GM18526 (cell line): Measurements from ENCODE around the gene FAM227A.
A peak's percentile ranks its signal among the peaks of the same experiment; 100 is the strongest.

ENCODE experiments used
- POLR2A ChIP-seq: IDR thresholded peaks from 3 replicates; pipeline ENCODE4 v1.6.1; 2011; ENCODE audit not compliant: insufficient read length; ENCODE audit errors: extremely low read depth

Gene FAM227A

DNA sequence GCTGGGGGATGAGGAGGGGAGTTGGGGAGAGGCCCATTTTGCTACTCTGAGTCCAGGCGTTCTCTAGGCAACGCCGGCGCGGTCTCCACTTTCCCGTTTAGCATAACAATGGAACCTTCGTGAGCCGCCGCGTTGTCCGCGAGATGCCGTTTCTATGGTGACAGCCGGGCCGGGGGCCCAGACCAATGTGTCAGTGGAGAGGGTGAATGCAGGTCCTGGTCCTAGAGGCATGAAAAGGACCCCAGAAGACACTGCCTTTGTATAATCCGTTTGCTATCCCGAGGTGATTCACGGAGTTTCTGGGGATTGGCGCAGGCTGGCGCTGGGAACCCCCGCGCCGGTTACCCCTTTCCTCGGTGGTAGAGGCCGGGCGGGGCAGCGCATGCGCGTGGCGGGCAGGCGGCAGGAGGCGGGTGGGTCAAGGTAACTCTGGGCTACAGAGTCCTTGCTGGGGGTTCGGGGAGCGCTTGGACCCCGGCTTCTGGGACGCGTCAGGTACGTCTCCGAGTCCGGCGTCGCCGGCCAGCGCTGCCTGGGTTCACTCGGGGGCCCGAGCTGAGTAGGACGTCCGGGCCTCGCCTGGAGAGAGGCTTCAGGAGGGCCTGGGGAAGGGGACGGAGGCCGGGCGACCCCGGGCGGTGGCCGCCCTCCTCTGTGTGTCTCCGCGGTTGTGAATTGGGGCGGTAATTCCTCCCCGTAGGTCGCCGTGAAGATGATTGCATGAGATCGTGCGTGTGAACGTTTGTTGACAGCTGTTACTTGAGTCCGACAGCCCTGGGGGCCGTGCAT, at the start of gene FAM227A, which contains the start of gene CBY1:
TSS of gene FAM227A (minus strand) at position 137 of the 789 bp plus-strand sequence. CDS start 6,224 bp downstream, outside the sequence.
TSS of gene CBY1 (plus strand) at position 383 of the 789 bp plus-strand sequence. CDS start 11,417 bp downstream, outside the sequence.
- TF ChIP-seq POLR2A, result peak; percentile 38

DNA sequence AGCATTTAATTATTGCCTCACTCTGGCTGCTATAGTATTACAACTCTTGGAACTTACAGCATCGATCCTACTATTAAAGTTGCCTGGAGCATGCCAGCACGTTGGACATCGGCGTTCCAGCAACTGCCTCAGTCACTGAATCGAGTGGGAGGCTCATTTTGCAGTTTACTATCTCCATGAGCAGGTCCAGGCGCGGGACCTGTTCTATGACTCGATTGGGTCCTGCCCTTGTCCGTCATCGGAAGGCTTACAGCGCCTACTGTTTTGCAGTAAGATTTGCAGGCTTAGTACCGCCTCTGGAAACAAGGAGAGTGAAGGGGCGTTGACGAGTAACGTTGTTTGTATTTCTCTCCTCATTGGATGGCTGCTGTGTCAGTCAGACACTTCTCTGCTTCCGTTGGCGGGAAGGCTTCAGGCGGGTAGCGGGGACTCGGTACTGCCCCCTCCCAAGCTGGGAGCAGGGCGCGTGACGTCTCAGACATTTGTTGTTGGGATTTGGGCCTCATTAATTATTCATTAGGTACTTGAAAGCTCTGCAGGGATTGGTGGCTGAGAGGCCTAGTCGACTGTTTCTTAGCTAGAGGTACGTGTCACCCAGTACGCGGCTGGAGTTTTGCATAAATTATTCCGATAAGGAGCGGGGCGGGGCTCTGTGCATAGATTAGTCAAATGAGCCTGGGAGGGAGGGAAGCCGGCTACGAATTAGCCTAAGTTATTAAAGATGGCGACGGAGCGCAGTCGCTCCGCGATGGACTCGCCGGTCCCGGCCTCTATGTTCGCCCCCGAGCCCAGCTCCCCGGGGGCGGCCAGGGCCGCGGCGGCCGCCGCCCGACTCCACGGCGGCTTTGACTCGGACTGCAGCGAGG, 49.3 kb upstream of the FAM227A start, which contains the start of gene GTPBP1:
TSS of gene GTPBP1 (plus strand) at position 710 of the 866 bp plus-strand sequence. CDS start at position 722, 12 bp downstream.
- peak; percentile 95 for TF ChIP-seq POLR2A

DNA sequence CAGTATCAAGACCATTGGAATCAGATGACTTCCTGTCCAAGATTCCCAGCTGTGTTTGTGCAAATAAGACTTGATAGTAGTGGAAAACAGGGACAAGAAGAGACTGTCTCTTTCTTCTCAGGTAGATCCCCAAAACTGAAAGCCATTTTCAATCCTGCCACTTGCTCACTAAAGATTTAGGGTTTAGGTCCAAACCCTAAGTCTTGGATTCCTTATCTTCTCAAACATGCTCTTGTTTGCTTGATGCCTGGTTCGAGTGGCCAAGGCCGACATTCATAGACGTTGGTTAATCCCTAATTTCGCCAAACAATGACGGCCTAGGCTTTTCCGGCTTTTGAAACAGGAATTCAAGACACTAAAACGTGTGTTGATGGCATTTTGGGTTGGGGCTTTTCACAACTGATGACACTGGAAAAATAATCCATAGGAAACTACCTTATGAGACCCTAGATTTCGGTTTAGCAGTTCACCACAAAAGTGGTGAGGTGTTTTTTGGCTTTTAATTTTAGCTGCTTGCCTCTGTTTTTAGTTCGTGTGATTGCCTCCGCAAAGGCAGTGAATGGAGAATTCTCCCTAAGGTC, 48.6 kb upstream of the FAM227A start:
- TF ChIP-seq POLR2A, result no peak

DNA sequence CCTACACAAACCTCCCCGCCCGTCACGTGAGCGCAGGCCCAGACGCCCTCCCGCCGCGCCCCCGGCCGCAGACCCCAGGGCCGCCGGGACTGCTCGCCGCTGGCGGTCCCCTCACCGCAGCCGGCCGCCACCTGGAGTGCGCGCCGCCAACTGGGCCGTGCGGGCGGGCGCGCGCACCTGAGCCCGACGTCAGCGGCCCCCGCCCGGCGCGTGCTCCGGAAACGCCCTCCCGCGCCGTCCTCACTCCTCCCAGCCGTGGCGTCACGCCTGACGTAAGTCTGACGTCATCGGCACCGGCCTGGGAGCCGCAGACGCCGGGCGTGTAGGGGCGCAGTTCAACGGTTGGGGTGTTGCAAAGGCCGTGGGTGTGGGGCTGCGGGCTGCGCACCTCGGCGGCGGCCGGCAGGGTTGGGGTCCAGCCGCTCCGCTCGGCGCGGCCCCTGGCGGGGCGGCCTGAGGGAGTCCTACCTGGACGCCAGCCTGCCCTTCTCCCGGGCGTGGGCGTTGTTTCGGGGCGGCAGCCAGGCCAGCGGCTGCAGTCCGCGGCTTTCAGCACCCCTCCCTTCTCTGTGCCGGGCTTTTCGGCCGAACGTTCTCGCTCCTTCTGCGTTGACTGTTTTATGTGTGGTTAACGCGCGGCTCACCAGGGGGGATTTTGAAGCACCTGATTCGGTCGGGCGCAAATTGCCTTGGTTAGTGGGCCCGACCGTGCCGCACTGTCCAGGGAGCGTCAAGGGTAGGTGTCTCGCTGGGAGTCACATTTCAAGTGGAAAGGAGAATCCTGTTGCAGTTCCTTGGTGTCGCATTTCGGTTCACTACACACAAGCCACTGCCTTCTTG, 44.8 kb upstream of the FAM227A start, which contains the start of gene JOSD1:
TSS of gene JOSD1 (minus strand) at position 155 of the 840 bp plus-strand sequence. CDS start 956 bp downstream, outside the sequence.
- TF ChIP-seq POLR2A, result peak; percentile 71

DNA sequence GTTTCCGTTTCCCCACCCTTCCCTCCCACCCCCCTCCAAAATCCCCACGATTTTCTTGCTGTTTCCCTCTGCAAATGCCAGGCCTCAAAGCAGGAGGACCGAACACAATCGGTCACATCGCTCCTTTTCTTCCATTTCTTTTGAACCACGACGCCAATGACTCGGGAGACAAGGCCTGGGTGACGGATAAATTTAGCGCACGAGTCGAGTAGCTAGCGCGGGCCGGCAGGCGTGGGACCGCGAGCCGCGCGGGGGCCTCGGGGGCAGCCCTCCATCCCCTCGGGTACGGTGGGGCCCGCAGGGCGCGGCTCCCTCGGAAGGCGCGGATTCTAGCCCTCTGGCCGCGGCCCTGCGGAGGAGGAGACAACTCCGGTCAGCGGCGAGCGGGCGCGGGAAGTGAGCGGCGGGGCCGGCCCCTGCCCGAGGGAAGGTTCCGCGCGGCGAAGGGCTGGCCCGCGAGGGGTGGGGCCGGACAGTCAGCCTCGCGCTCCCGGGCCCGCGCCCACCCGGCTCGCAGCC, 44.1 kb upstream of the FAM227A start:
- no peak for TF ChIP-seq POLR2A

DNA sequence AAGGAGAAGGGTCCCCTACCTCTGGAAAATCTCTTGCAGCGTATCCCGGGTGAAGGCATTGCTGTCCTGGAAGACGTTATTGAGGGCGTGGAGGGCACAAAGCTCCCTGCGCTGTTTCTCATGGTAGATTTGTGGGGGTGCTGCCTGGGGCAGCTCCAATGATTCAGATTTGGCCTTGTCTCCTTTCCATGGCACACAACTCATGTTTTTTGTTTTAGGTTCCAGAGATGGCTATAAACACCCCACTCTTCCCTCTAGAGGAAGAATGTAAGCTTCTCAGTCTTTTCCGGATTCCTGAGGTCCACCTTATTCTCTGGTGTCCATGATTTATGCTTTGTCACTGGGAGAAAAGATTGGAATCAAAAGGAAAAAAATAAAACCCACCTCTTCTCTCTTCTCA, 43.6 kb upstream of the FAM227A start:
- TF ChIP-seq POLR2A, result no peak

DNA sequence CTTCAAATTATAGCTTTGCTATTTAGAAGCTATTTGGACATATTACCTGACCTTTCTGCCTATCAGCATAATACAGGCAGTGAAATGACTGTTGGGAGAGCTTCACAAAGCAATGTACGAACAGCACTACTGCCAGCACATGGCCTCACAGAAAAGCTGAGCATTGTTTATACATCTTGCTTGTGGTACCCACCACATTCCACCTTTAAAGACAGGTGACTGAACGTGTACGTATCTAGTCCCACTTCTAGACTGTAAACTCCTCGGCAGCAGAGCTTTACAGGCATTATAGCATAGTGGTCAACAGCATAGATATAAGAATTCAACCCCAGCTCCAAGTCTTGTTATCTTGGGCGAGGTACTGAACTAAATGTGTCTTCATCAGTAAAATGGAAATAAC, 43.0 kb upstream of the FAM227A start:
- TF ChIP-seq POLR2A, result no peak

DNA sequence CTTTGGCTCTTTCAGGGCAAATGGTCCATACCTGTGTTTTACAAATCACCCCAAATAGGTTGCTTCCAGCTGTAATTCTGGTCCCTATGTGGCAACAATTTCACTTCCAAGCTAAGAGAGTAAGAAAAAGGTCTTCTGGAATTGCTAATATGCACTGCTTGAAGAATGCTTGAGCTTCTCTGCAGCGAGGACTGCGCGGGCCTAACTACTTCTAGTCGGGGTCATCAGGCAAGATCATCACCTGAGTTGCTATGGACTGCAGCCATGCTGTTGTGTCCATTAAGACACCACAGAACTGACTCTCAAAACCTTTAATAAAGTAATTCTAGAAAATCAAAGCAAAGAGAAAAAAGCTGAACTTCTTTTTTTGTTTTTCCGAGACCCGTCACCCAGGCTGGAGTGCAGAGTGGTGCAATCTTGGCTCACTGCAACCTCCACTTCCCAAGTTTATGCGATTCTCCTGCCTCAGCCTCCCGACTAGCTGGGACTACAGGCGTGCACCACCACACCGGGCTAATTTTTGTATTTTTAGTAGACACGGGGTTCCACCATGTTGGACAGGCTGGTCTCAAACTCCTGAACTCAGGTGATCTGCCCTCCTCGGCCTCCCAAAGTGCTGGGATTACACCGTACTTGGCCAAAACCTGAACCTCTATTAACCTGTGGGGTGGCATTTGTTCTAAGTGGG, 42.4 kb upstream of the FAM227A start:
- TF ChIP-seq POLR2A, result no peak

DNA sequence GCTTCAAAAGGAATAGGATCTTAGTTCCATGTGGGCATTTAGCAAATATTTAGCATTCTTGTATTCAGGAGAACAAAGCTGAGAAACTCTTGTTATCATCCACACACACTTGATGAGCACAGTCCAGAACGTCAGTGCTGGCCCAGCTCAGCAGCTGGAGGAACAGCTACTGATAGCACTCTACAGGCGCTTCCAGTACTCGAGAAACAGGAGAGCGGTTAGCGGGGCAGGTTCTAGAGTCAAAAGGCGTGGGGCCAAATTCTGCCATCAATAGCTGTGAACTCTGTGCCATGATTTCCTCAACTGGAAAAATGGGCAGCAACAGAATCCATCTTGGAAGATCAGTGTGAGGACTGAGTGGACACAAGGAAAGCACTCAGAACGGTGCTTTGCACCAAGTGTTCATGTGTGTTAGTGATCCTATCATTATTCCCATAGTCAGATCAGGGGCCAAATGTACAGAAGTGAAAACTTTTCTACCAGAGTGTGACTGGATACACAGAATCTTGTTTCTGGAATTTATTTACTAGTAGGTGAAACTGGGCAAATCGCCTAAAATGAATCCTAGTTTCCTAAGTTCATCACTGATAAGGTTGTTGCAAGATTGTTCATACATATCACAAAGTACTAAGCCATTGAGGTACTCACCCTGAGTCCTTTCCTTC, 41.4 kb upstream of the FAM227A start:
- no peak for TF ChIP-seq POLR2A

DNA sequence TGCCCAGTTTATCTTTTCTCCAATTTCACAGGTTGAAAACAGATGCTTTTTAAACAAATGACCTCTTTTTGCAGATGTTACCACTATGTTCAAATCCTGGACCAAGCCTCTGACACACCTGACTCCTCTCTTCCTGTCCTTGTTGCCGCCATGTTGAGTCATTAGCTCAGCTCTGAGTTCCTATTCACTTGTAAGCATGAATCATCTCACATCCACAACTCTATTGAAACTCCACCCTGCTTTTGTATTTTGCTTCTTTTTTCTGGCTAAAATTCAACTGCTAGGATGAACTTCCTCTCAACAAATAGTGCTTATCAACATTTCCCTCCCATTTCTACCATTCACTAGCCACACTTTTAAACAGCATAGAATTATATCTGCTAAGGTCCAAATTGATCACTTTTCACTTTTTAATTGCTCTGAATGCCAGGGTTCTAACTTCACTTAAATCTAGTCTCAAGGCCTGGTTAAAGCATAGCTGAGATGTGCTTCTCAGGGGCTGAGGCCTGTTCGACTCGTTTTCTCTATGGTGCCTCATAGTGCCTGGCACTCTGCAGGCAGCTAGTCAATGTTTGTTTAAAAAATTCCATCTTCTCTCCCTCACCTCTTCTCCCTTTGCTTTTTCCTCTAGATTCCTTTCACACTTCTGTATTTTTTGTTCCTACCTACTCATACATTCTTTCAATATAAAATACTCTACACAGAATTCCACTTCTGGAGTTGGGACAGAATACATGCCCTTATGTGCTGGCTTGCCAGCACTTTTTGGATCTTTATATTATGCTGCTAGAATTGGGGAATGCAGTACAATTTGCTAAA, 40.6 kb upstream of the FAM227A start:
- TF ChIP-seq POLR2A, result no peak

DNA sequence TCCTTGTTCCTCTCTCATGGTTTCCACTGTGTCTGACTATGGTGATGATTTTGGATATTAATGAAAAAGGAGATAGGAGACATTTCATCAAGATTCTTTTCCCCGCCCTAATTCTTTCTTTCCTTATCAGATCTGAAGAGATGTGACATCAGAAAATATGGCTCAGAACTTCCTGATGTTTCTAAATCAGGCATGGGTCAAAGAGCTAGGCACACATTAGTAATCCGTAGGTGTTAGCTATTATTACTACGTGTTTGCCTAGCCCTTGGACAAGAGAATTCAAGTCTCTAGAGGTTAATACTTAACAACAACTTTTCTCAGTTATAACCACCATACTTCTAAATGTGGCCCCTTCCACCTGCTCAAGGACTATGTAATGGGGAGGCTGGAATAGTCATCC, 38.7 kb upstream of the FAM227A start:
- TF ChIP-seq POLR2A, result no peak

DNA sequence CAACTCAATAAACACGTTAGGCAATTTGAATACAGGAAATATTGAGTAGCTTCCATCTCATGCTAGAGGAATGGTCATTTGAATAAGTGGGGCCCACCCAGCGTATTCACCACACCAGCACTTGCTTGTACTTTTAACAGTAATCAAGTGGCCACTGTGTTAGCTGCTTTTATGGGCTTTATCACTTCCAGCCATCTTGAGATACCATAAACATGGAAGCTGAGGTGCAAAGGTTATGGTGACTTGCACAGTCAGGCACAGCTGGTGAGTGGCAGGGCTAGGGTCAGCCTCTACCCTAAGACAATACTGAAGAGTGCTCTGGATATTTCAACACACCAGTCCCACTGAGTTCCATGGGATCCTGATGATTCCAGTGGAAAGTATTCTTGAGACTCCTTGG, 37.9 kb upstream of the FAM227A start:
- no peak for TF ChIP-seq POLR2A
